ENCODE measurements around the gene ATP4B.

DNA sequence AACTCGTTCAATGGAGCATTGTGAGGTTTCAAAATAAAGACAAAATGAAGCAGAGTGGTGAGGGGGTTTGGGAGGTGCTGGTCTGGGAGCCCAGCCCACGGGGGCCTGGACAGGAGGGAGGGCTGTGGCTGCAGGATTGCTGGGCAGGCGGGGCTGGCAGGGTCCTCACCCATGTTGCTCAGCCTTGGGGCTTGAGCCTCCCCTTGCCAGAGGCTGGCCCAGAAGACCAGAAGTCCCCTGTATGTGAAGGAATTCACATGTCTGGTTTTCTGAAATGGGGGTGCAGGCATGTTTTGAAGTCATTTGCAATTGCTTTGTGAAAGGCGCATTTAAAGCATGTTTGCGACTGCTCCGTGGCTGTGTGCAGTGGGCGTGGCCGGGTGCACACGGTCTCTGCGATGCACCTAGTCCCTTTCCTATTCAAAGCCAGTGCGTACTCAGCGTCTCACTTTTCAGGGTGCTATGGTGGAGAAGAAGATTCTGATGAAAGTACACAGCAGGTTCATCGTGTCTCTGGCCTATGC, 11.3 kb upstream of the ATP4B start:
- TF ChIP-seq CTCF (IDR thresholded peaks at IDR 0.05), result no peak
- TF ChIP-seq POLR2A (IDR thresholded peaks at IDR 0.05), result no peak
